H1 (cell line): Measurements from ENCODE around the gene GHRL. TPM values are rescaled to one million over a fixed set of nuclear protein-coding genes. Genes with fewer than 3 reads are reported as not detected.

ENCODE experiments used
- CTCF ChIA-PET: fragments of 300-600 bp; sonication (Branson Sonifier 250); formaldehyde crosslinking; loops from one replicate; lab custom pipeline; 2021; ENCODE audit not compliant: partially characterized antibody; lab: Charles Lee
- POLR2A ChIA-PET: fragments of 300-600 bp; sonication (Branson Sonifier 250); formaldehyde crosslinking; loops from one replicate; lab custom pipeline; 2021; ENCODE audit warnings: inconsistent platforms; ENCODE audit not compliant: partially characterized antibody; lab: Charles Lee
- DNase-seq, 2 experiments: peaks; one replicate each; pipeline versions ENCODE4 v3.0.0 to v3.0.0-alpha.2; 2010 to 2022; ENCODE audit warnings: low spot score in 2 of 2, low read depth in 1 of 2, mixed read lengths in 1 of 2
- FAIRE-seq: peaks from 2 replicates; lab custom pipeline; 2011; peaks lifted over from hg19 to GRCh38; lab: Jason Lieb, UNC
- H2AFZ ChIP-seq: 2 replicates; pipeline ENCODE4 v1.8.1; 2012; ENCODE audit warnings: low read length, inconsistent platforms
- H2AK5ac ChIP-seq: 2 replicates; pipeline ENCODE4 v1.6.1; 2013; ENCODE audit warnings: low read depth, low read length
- H2BK120ac ChIP-seq: replicated peaks from 2 replicates; pipeline ENCODE3; 2013; ENCODE audit warnings: low read depth, low read length, inconsistent platforms
- H2BK12ac ChIP-seq: 2 replicates; pipeline ENCODE4 v1.6.1; 2013; ENCODE audit warnings: low read depth, low read length
- H2BK15ac ChIP-seq: 2 replicates; pipeline ENCODE4 v1.6.1; 2013; ENCODE audit warnings: low read length
- H2BK20ac ChIP-seq: 2 replicates; pipeline ENCODE4 v1.6.1; 2013; ENCODE audit warnings: low read length
- H2BK5ac ChIP-seq: 2 replicates; pipeline ENCODE4 v1.6.1; 2013; ENCODE audit warnings: low read depth, low read length
- H3K14ac ChIP-seq: 2 replicates; pipeline ENCODE4 v1.6.1; 2013; ENCODE audit warnings: inconsistent platforms; ENCODE audit not compliant: insufficient read length
- H3K18ac ChIP-seq: 2 replicates; pipeline ENCODE4 v1.6.1; 2013; ENCODE audit warnings: low read length; ENCODE audit errors: extremely low read depth
- H3K23ac ChIP-seq: 2 replicates; pipeline ENCODE4 v1.6.1; 2013; ENCODE audit warnings: inconsistent platforms; ENCODE audit not compliant: insufficient read length
- H3K23me2 ChIP-seq: 2 replicates; pipeline ENCODE4 v1.6.1; 2013; ENCODE audit warnings: low read depth, low read length
- H3K27ac ChIP-seq: 2 replicates; pipeline ENCODE4 v1.6.1; 2011; ENCODE audit warnings: low read depth, low read length, inconsistent platforms
- H3K27me3 ChIP-seq, 4 experiments: replicated peaks in 1 of 4; 1 replicate in 1 of 4; 2 replicates in 3 of 4; pipeline versions ENCODE4 v1.6.1 to v1.8.1; 2011 to 2013; ENCODE audit warnings: low read length in 3 of 4, mild to moderate bottlenecking in 3 of 4, inconsistent platforms in 2 of 4, mixed read lengths in 2 of 4, moderate library complexity in 1 of 4; ENCODE audit not compliant: control insufficient read depth in 3 of 4, insufficient read depth in 3 of 4; ENCODE audit errors: extremely low read depth in 1 of 4
- H3K36me3 ChIP-seq, 4 experiments: 2 replicates each; pipeline versions ENCODE4 v1.6.1 to v1.8.1; 2011 to 2013; ENCODE audit warnings: mild to moderate bottlenecking in 4 of 4, low read length in 3 of 4, moderate library complexity in 2 of 4, control low read depth in 1 of 4, inconsistent platforms in 1 of 4; ENCODE audit not compliant: insufficient read depth in 4 of 4, control insufficient read depth in 2 of 4
- H3K4ac ChIP-seq: replicated peaks from 2 replicates; pipeline ENCODE3; 2013; ENCODE audit warnings: low read length, low read depth, mixed read lengths, inconsistent platforms; ENCODE audit not compliant: insufficient read length
- H3K4me1 ChIP-seq, 4 experiments: replicated peaks in 1 of 4; 1 replicate in 1 of 4; 2 replicates in 3 of 4; pipeline versions ENCODE4 v1.6.1 to v1.8.1; 2011 to 2013; ENCODE audit warnings: low read length in 3 of 4, inconsistent platforms in 2 of 4, mixed read lengths in 1 of 4; ENCODE audit not compliant: insufficient read depth in 4 of 4, control insufficient read depth in 3 of 4
- H3K4me2 ChIP-seq, 2 experiments: 2 replicates each; pipeline versions ENCODE4 v1.6.1 to v1.8.1; 2011 to 2013; ENCODE audit warnings: low read depth in 2 of 2, low read length in 2 of 2, control low read depth in 1 of 2, inconsistent platforms in 1 of 2, mild to moderate bottlenecking in 1 of 2; ENCODE audit not compliant: insufficient read depth in 1 of 2
- H3K4me3 ChIP-seq, 4 experiments: fragments of 200-600, 300-600 bp in 1 of 4; sonication (generic), shearing (Covaris generic), sonication (Bioruptor Twin) in 1 of 4; 2 replicates each; pipeline versions ENCODE4 v1.5.1 to v1.8.1; 2011 to 2016; ENCODE audit warnings: low read length in 4 of 4, low read depth in 3 of 4, control low read depth in 2 of 4, inconsistent platforms in 2 of 4, mild to moderate bottlenecking in 2 of 4, mixed read lengths in 1 of 4, moderate library complexity in 1 of 4; ENCODE audit not compliant: insufficient read depth in 2 of 4; ENCODE audit errors: extremely low read depth in 1 of 4
- H3K56ac ChIP-seq: replicated peaks from 2 replicates; pipeline ENCODE3; 2013; ENCODE audit warnings: low read depth, mild to moderate bottlenecking, mixed read lengths, low read length, inconsistent platforms; ENCODE audit not compliant: insufficient read length
- H3K79me1 ChIP-seq: 2 replicates; pipeline ENCODE4 v1.6.1; 2013; ENCODE audit warnings: low read depth, low read length, control low read depth
- H3K79me2 ChIP-seq, 2 experiments: 2 replicates each; pipeline versions ENCODE4 v1.6.1 to v1.8.1; 2012 to 2013; ENCODE audit warnings: low read length in 2 of 2, mild to moderate bottlenecking in 2 of 2, inconsistent platforms in 1 of 2; ENCODE audit not compliant: insufficient read depth in 2 of 2, control insufficient read depth in 1 of 2
- H3K9ac ChIP-seq, 4 experiments: replicated peaks in 1 of 4; 1 replicate in 1 of 4; 2 replicates in 3 of 4; pipeline versions ENCODE4 v1.6.1 to v1.8.1; 2011 to 2013; ENCODE audit warnings: low read depth in 3 of 4, low read length in 3 of 4, control low read depth in 2 of 4, mild to moderate bottlenecking in 2 of 4, moderate library complexity in 2 of 4, inconsistent platforms in 1 of 4; ENCODE audit errors: extremely low read depth in 1 of 4
- H3K9me3 ChIP-seq, 2 experiments: 2 replicates each; pipeline versions ENCODE4 v1.6.1 to v1.8.1; 2012 to 2013; ENCODE audit warnings: mild to moderate bottlenecking in 2 of 2, moderate library complexity in 2 of 2, control low read depth in 1 of 2, inconsistent platforms in 1 of 2, low read depth in 1 of 2, low read length in 1 of 2, mixed read lengths in 1 of 2; ENCODE audit not compliant: insufficient read depth in 2 of 2
- H4K20me1 ChIP-seq, 2 experiments: replicated peaks in 1 of 2; 2 replicates each; pipeline versions ENCODE3 to v1.8.1; 2011 to 2013; ENCODE audit warnings: inconsistent platforms in 2 of 2, low read length in 2 of 2, mild to moderate bottlenecking in 1 of 2; ENCODE audit not compliant: insufficient read depth in 2 of 2, control insufficient read depth in 1 of 2
- H4K5ac ChIP-seq: 2 replicates; pipeline ENCODE4 v1.6.1; 2013; ENCODE audit warnings: low read length, low read depth, mixed read lengths, inconsistent platforms; ENCODE audit not compliant: insufficient read length
- H4K8ac ChIP-seq: 2 replicates; pipeline ENCODE4 v1.8.0; 2013; ENCODE audit warnings: mild to moderate bottlenecking, moderate library complexity, low read length, inconsistent platforms; ENCODE audit not compliant: insufficient read depth; ENCODE audit errors: extremely low read depth
- H4K91ac ChIP-seq: replicated peaks from 2 replicates; pipeline ENCODE3; 2013; ENCODE audit warnings: low read length, mixed read lengths, inconsistent platforms; ENCODE audit not compliant: insufficient read length
- ATF3 ChIP-seq: IDR thresholded peaks from 2 replicates; pipeline ENCODE4 v1.6.1; 2011; ENCODE audit warnings: low read depth, mild to moderate bottlenecking, low read length; ENCODE audit not compliant: insufficient read depth
- BCL11A ChIP-seq, 2 experiments: IDR thresholded peaks; one replicate each; pipeline ENCODE4 v1.6.1; 2011; ENCODE audit warnings: low read depth in 2 of 2, low read length in 2 of 2, mild to moderate bottlenecking in 2 of 2
- EGR1 ChIP-seq: IDR thresholded peaks from 2 replicates; pipeline ENCODE4 v1.6.1; 2011; ENCODE audit warnings: low read depth, low read length, borderline replicate concordance
- EP300 ChIP-seq, 2 experiments: IDR thresholded peaks; 1 replicate in 1 of 2; 2 replicates in 1 of 2; pipeline ENCODE4 v1.6.1; 2011 to 2012; ENCODE audit warnings: low read depth in 2 of 2, low read length in 2 of 2, mild to moderate bottlenecking in 2 of 2, borderline replicate concordance in 1 of 2, inconsistent platforms in 1 of 2, moderate library complexity in 1 of 2
- GABPA ChIP-seq: IDR thresholded peaks from 2 replicates; pipeline ENCODE4 v1.6.1; 2011; ENCODE audit warnings: mild to moderate bottlenecking, low read length, moderate library complexity, borderline replicate concordance; ENCODE audit not compliant: insufficient read depth
- JUN ChIP-seq: IDR thresholded peaks from 2 replicates; pipeline ENCODE4 v1.6.1; 2011; ENCODE audit warnings: low read depth, mild to moderate bottlenecking, improper control_type of control experiment, low read length
- KDM4A ChIP-seq: IDR thresholded peaks from one replicate; pipeline ENCODE4 v1.7.1; 2012; ENCODE audit warnings: low read depth, mild to moderate bottlenecking, moderate library complexity, low read length, inconsistent platforms; ENCODE audit not compliant: severe bottlenecking
- PHF8 ChIP-seq: fragments of 200-600 bp; sonication (generic); conservative IDR thresholded peaks from 2 replicates; pipeline ENCODE4 v1.7.1; 2012; ENCODE audit warnings: low read depth, mild to moderate bottlenecking, inconsistent platforms, low read length, moderate library complexity
- WGBS, 2 experiments: shearing (Covaris generic) in 1 of 2; methylation state at CpG; one replicate each; pipeline versions ENCODE4 v1.1.6 to v1.1.7; 2013 to 2015; ENCODE audit warnings: low lambda C conversion rate in 2 of 2, mixed read lengths in 2 of 2, inconsistent platforms in 1 of 2, low coverage in 1 of 2, missing lambda C conversion rate in 1 of 2; ENCODE audit not compliant: insufficient replicate concordance in 2 of 2, insufficient coverage in 1 of 2, insufficient read length in 1 of 2; ENCODE audit errors: extremely low coverage in 1 of 2, missing lambda C conversion rate in 1 of 2; 5-methylcytosine and 5-hydroxymethylcytosine counted together
- polyA plus RNA-seq, 7 experiments: library from polyadenylated mRNA; depleted of rRNA in 3 of 7; stranded (reverse) in 5 of 7; unstranded in 2 of 7; fragments of >200 nt in 5 of 7; fragments of 200-250 nt in 2 of 7; gene quantifications; 1 replicate in 5 of 7; 2 replicates in 1 of 7; 4 replicates in 1 of 7; pipeline versions ENCODE4 v1.2.1 to v1.2.3, GENCODE V29; 2011 to 2013; ENCODE audit warnings: missing spikeins in 2 of 7, mixed read lengths in 2 of 7
- total RNA-seq: library from RNA; stranded (reverse); fragmentation: NEBNext Ultra II Directional; extraction: Animal tissue kit (Norgen Biotek cat#: 25700); gene quantifications from 2 replicates; pipeline ENCODE4 v1.2.1, GENCODE V29; 2021

GHRL gene
- total and polyA plus RNA-seq, 2 of the 8 experiments (the other 6 are each of a cell fraction or from before 2014, with no cell fraction given), result 0.32 to 0.35 TPM

- Histone ChIP-seq H3K9ac (peak overlapping the region in 1 of 4 experiments; percentile 31; a peak in 1 of 7 replicates), H3K23me2 (no peaks in the 10 kb centered on the region), H2AK5ac (no peak overlapping the region), H3K79me1 (no peaks in the 10 kb centered on the region; the same call in 1 of the 2 replicates), H3K56ac (no peak overlapping the region), H3K79me2 (no peaks in the 10 kb centered on the region), H3K4ac (no peak overlapping the region), H3K9me3 (no peaks in the 10 kb centered on the region), H3K4me1 (peaks cover 0 to 7% (median 4%) of the 10 kb centered on the region in 4 experiments; a peak in 6 of 7 replicates), H4K8ac (no peak overlapping the region), H3K23ac (no peak overlapping the region), H2BK12ac (no peak overlapping the region), H3K18ac (no peak overlapping the region), H2BK15ac (no peak overlapping the region), H2BK5ac (no peak overlapping the region; the same call in 1 of the 2 replicates), H4K20me1 (peaks cover 0 to 2% of the 10 kb centered on the region in 2 experiments), H3K36me3 (peaks cover 0 to 8% (median 2%) of the 10 kb centered on the region in 4 experiments; a peak in 5 of 8 replicates), H3K4me3 (no peak overlapping the region), H2BK20ac (no peak overlapping the region), H4K91ac (no peak overlapping the region), H3K27me3 (no peaks in the 10 kb centered on the region), H2AFZ (no peak overlapping the region), H2BK120ac (no peak overlapping the region), H3K4me2 (no peak overlapping the region), H4K5ac (no peak overlapping the region), H3K14ac (no peak overlapping the region), H3K27ac (no peak overlapping the region)
- POLR2A ChIA-PET, result interaction anchor here (0.8 to 1.2 kb wide), 2 partner anchors 13 to 16 kb away, joined by 3 read pairs; no protein-coding TSS in a partner anchor
- no peak for FAIRE-seq
- DNase-seq, result no peak
- TF ChIP-seq ATF3, result no peak
- no peak for TF ChIP-seq GABPA
- no peak for TF ChIP-seq JUN
- TF ChIP-seq KDM4A, result no peak
- no peak for TF ChIP-seq BCL11A (IDR thresholded peaks at IDR 0.05; ENCODE audit: low read depth in 2 of 2, low read length in 2 of 2)
- no peak for TF ChIP-seq EP300 (IDR thresholded peaks at IDR 0.05; ENCODE audit: borderline replicate concordance in 1 of 2, low read depth in 2 of 2, low read length in 2 of 2)
- TF ChIP-seq EGR1, result no peak
- no peak for TF ChIP-seq PHF8
- CTCF ChIA-PET, result interaction anchor here (0.7 to 3.1 kb wide), 10 partner anchors 11 to 183 kb away, joined by 3 to 11 read pairs (median 4); partner anchors contain the start of genes FANCD2OS and IRAK2
- 88% methylated on average over 12 of the region's 12 CpGs; no CpG with 5 or more reads in 1 of the 2 experiments for WGBS, 2 experiments
Observed at GRCh38 chr3:10287936-10288574, 4.7 kb downstream of the GHRL start.
